GM06990 (cell line): ENCODE results near the gene PSAP.

Source experiments
- DNase-seq: peaks from one replicate; pipeline ENCODE4 v3.0.0-alpha.2; 2011; ENCODE audit not compliant: insufficient read length; ENCODE audit errors: extremely low read depth
- H3K27me3 ChIP-seq: replicated peaks from 2 replicates; pipeline ENCODE4 v1.6.0; 2011; ENCODE audit warnings: low read length; ENCODE audit not compliant: control insufficient read depth, insufficient read depth
- H3K36me3 ChIP-seq: 2 replicates; pipeline ENCODE4 v1.5.1; 2011; ENCODE audit warnings: low read length; ENCODE audit not compliant: control insufficient read depth, insufficient read depth
- H3K4me3 ChIP-seq: replicated peaks from 2 replicates; pipeline ENCODE4 v1.5.1; 2011; ENCODE audit warnings: low read depth, mild to moderate bottlenecking, control low read depth, low read length
- CTCF ChIP-seq: IDR thresholded peaks from 2 replicates; pipeline ENCODE4 v1.5.1; 2011; ENCODE audit warnings: low read length, control low read depth, mild to moderate bottlenecking, inconsistent platforms; ENCODE audit not compliant: insufficient read depth, poor library complexity, severe bottlenecking

The PSAP gene

GRCh38 chr10:71821909-71822763, 28.9 kb downstream of the PSAP start:
- no peak for TF ChIP-seq CTCF
- no peak for DNase-seq
- no peaks in the 10 kb centered on the region for H3K27me3 ChIP-seq
- no peak overlapping the region for H3K4me3 ChIP-seq
- H3K36me3 ChIP-seq = peaks cover 43% of the 10 kb centered on the region

DNA sequence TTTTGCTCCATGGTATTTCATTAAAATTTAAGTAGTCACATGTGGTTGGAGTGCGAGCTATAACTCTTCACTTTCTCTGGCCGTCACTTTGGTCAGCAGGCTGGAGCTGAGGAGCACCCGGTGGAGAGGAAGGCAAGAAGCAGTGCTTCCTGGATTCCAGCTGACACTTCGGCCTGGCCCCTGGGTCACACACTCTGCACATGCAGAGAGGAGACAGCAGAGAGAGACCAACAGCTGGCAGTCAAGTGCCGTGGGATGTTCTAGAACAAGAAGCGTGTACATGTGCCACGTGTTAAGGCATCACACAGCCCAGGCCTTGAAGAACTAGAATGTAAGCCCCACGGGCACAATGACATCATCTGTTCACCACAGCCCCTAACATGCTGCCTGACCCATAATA, 30.1 kb downstream of the PSAP start:
- DNase-seq = no peak
- no peak for TF ChIP-seq CTCF
- Histone ChIP-seq H3K36me3 (peaks cover 51% of the 10 kb centered on the region), H3K4me3 (no peak overlapping the region), H3K27me3 (no peaks in the 10 kb centered on the region)

DNA sequence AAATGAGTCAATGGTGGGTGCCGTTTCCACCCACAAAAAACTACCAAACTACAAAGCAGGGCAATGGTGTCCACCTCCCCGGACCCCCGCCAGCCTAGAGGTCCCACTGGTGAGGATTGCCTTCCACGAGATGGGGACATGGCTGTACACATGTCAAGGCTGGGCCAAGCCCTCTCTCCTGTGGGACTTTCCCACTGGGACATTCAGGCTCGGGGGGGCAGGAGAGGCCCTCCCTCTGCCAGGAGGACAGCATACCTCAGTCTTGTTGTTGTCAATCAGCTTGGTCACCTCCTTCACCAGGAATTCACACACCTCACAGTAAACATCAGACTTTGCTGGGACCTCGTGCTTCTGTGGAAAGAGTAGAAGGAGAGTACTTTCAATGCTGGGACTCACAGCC, 31.1 kb downstream of the PSAP start:
- no peaks in the 10 kb centered on the region for H3K27me3 ChIP-seq
- TF ChIP-seq CTCF = no peak

GRCh38 chr10:71819441-71819861, 31.6 kb downstream of the PSAP start:
- no peak overlapping the region for H3K4me3 ChIP-seq
- H3K36me3 ChIP-seq = peaks cover 47% of the 10 kb centered on the region
- no peak for DNase-seq
- no peaks in the 10 kb centered on the region for H3K27me3 ChIP-seq
- no peak for TF ChIP-seq CTCF

More for the DNA sequence above, 31.1 kb downstream of the PSAP start:
- Histone ChIP-seq H3K36me3 (peaks cover 49% of the 10 kb centered on the region), H3K4me3 (no peak overlapping the region)
- DNase-seq = no peak

GRCh38 chr10:71818674-71819260, 32.3 kb downstream of the PSAP start:
- TF ChIP-seq CTCF = no peak
- Histone ChIP-seq H3K4me3 (no peak overlapping the region), H3K36me3 (peaks cover 47% of the 10 kb centered on the region), H3K27me3 (no peaks in the 10 kb centered on the region)
- DNase-seq = no peak
